ENCODE measurements around the gene MRPL22. TPM values are rescaled to one million over a fixed set of nuclear protein-coding genes. Genes with fewer than 3 reads are reported as not detected.

Gene MRPL22
- total RNA-seq, 1 donor from 2014 or later = 31.2 TPM

DNA sequence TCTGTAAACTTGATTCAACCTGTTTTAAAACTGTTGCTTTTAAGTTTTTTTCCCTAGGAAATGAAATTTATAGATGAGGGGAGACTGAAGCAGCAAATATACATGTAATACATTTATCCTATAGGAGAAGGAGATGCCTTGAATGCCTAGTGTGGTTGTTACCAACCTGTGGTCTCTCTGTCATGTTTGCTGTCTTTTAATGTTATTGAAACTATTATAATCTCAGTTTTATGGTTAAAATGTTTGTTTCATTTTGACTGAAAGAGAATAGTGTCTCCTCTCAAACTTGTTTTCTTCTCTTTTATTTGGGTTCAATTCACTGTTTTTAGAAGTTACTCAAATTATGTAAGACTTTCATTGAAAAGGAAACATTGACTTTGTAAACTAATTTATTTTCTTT is 15.8 kb downstream of the MRPL22 start:
- Histone ChIP-seq H3K4me1 (no peaks in the 10 kb centered on the region), H3K36me3 (peaks cover 59% of the 10 kb centered on the region), H3K27me3 (ENCODE audit: low read depth) (no peaks in the 10 kb centered on the region), H3K9me3 (no peaks in the 10 kb centered on the region), H3K27ac (no peak overlapping the region), H3K4me3 (no peak overlapping the region)
- DNase-seq (no peak), ATAC-seq (no peak)
- TF ChIP-seq, protein P1, sequence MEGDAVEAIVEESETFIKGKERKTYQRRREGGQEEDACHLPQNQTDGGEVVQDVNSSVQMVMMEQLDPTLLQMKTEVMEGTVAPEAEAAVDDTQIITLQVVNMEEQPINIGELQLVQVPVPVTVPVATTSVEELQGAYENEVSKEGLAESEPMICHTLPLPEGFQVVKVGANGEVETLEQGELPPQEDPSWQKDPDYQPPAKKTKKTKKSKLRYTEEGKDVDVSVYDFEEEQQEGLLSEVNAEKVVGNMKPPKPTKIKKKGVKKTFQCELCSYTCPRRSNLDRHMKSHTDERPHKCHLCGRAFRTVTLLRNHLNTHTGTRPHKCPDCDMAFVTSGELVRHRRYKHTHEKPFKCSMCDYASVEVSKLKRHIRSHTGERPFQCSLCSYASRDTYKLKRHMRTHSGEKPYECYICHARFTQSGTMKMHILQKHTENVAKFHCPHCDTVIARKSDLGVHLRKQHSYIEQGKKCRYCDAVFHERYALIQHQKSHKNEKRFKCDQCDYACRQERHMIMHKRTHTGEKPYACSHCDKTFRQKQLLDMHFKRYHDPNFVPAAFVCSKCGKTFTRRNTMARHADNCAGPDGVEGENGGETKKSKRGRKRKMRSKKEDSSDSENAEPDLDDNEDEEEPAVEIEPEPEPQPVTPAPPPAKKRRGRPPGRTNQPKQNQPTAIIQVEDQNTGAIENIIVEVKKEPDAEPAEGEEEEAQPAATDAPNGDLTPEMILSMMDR (IDR thresholded peaks at IDR 0.05) = no peak
- intact Hi-C loops (cut with DNase I) = no loop called here

DNA sequence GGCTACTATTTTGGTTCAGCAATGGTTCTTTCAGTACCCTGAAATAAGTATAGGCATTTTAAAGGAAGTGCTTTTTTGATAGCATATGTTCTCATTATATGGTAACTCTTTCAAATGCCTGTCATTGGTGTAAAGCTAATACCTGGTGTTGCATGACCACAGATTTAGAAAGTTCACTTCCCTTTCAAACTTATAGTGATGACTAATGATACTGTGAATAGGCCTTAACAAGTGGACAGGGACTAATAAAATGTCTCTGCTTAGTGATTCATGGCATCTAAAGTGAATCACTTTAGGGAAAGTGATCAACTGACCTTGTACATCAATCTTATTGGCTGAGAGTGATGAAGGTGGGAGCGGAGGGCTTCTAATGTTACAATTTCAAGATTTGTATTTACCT is 21.6 kb downstream of the MRPL22 start:
- no peak for ATAC-seq
- TF ChIP-seq, protein P1 (IDR thresholded peaks at IDR 0.05) = no peak
- no peak overlapping the region for H3K4me3 ChIP-seq
- H3K36me3 ChIP-seq = peaks cover 75% of the 10 kb centered on the region
- intact Hi-C loops (cut with DNase I) = no loop called here
- peaks cover 17% of the 10 kb centered on the region for H3K4me1 ChIP-seq
- no peak for DNase-seq
- H3K27ac ChIP-seq = no peak overlapping the region
- H3K9me3 ChIP-seq = no peaks in the 10 kb centered on the region
- H3K27me3 ChIP-seq (ENCODE audit: low read depth) = no peaks in the 10 kb centered on the region

DNA sequence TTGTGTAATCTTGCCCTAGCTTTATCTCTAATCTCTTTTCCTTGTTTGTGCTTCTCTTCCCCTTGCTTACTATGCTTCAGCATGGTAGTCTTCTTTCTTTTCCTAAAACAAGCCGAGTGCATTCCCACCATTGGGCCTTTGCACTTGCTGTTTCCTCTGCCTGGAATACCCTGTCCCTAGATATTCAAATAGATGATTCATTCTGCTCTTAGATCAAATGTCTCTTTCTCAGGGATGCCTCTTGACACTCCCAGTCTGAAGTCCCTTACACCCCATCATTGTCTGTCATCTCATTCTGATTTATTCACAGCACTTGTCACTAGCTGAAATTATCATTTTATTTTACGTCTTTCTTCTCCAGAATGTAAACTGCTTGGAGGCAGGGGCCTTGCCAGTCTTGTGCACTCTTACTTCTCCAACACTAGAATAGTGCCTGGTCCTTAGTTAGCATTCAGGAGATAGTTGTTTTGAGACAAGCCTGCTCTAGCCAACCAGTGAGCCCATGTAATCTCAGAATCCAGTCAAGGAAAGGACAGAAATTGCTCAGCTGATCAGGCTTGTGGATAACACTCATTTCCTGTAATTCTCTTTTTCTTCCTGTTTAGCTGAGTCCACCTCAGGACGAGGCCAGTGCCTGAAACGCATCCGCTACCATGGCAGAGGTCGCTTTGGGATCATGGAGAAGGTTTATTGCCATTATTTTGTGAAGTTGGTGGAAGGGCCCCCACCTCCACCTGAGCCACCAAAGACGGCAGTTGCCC is 25.4 kb downstream of the MRPL22 start:
- DNase-seq (no peak), ATAC-seq (no peak)
- Histone ChIP-seq H3K9me3 (no peaks in the 10 kb centered on the region), H3K4me1 (peaks cover 17% of the 10 kb centered on the region), H3K4me3 (peak overlapping the region; percentile 35), H3K27me3 (ENCODE audit: low read depth) (no peaks in the 10 kb centered on the region), H3K36me3 (peaks cover 50% of the 10 kb centered on the region), H3K27ac (peak overlapping the region; percentile 56)
- TF ChIP-seq, protein P1 (IDR thresholded peaks at IDR 0.05) = no peak
- intact Hi-C loops (cut with DNase I) = no loop called here

DNA sequence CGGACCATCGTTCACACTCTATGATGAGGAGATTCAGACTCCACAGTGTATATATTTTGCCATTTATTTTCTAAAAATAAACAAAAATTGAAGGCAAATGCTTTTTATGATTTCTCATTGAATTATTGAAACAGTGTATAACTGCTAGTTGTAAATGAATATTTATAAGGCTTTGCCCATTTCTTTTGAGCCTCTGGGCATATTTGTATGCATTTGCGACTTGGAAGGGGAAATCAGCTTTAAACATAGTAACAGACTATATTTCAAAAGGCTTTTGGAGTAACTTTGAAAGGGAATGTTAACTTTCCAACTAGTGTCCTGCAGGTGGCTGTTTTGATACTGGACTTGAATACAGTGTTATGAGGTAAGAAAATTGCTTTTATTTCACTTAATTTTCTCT is 26.0 kb downstream of the MRPL22 start:
- peak overlapping the region; percentile 56 for H3K27ac ChIP-seq
- ATAC-seq (no peak), DNase-seq (no peak)
- no peaks in the 10 kb centered on the region for H3K9me3 ChIP-seq
- peaks cover 44% of the 10 kb centered on the region for H3K36me3 ChIP-seq
- H3K27me3 ChIP-seq (ENCODE audit: low read depth) = no peaks in the 10 kb centered on the region
- intact Hi-C loops (cut with DNase I) = no loop called here
- H3K4me3 ChIP-seq = peak overlapping the region; percentile 35
- H3K4me1 ChIP-seq = peaks cover 17% of the 10 kb centered on the region
- TF ChIP-seq, protein P1 (IDR thresholded peaks at IDR 0.05) = no peak

DNA sequence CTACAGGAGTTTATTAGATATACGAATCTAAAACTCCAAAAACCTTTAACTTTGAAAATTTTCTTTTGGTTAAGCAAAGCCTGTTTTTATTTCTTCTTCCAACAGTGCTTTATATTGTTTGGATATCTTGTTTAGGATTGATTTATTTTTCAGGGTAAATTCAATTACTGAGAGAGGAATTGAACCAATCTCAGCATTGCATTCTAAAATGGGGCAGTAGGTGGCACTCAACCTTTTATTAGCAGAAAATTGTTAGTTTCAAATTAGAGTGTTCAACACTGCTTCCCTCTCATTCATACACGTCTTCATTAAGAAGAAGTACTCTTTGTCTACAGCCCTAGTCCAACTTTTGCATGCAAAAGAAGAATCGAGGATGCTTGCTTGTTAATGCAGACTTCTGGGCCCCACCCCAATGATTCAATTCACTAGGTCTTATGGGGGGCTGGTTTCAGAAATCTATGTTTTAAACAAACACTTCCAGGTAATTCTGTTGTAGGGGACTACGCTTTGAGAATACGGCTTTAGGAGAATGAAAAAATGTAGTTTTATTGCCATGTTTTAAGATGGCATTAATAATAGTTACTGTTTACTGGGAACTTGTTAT is 26.6 kb downstream of the MRPL22 start:
- no peak overlapping the region for H3K27ac ChIP-seq
- peaks cover 17% of the 10 kb centered on the region for H3K4me1 ChIP-seq
- intact Hi-C loops (cut with DNase I) = no loop called here
- no peak for DNase-seq
- H3K27me3 ChIP-seq (ENCODE audit: low read depth) = no peaks in the 10 kb centered on the region
- peaks cover 39% of the 10 kb centered on the region for H3K36me3 ChIP-seq
- no peak for ATAC-seq
- H3K4me3 ChIP-seq = peak overlapping the region; percentile 35
- H3K9me3 ChIP-seq = no peaks in the 10 kb centered on the region
- TF ChIP-seq, protein P1 (IDR thresholded peaks at IDR 0.05) = peak; percentile 47

Data from lower lobe of right lung (tissue), 2 donors.